DND-41 (cell line): ENCODE data around the gene MYT1.

Experiments used
- CTCF ChIP-seq: IDR thresholded peaks from 2 replicates; pipeline ENCODE4 v1.5.1; 2012; ENCODE audit warnings: borderline replicate concordance, low read length, moderate library complexity, mild to moderate bottlenecking; ENCODE audit not compliant: poor library complexity, severe bottlenecking; ENCODE audit errors: extremely low read depth
- EZH2 ChIP-seq: IDR thresholded peaks from 3 replicates; pipeline ENCODE4 v1.6.1; 2012; ENCODE audit warnings: borderline replicate concordance, low read depth, mild to moderate bottlenecking, moderate library complexity, low read length, inconsistent platforms; ENCODE audit not compliant: severe bottlenecking

DNA sequence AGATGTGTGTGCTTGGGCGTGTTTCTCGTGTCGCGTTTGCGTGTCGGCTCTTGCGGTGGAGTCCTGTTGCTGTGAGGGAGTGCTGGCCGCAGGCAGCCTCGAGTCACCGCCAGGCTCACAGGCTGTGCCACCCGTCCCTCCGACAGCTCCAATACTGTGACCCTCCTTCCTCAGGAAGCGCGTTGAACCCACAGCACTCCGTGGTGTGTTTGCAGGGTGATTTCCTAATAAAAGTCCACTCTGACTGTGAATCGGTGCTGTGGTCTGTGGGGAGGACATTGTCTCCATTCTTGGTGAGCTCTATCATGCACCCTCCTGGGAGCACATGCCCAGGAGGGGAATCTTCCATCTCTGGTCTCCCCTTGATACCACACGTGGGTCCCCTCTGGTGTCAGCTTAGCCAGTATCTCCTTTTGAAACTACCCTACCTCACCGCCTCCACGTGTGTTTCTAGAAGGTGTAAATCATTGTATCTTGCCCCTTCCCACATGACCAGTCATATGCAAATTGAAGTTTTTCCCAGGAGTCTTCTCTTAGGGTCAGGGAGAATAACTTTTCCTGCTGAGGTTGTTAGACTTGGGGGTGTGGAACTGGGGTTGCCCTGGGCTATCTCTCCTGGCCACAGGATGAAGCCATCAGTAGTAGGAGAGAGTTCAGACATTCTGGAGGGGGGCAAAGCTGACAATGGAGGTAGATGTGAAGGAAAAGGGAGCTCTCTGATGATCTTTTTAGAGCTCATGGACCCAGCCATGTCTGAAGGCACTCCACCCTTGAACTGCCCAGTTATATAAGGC is 77.9 kb downstream of the MYT1 start:
- TF ChIP-seq CTCF (no peak), EZH2 (no peak)
